H1 (cell line): ENCODE data around the gene RREB1. TPM values are rescaled to one million over a fixed set of nuclear protein-coding genes. Genes with fewer than 3 reads are reported as not detected.

ENCODE experiments used
- BRCA1 ChIP-seq: IDR thresholded peaks from 2 replicates; pipeline ENCODE4 v1.6.1; 2012; ENCODE audit warnings: low read depth, low read length, improper control_type of control experiment
- CHD7 ChIP-seq: fragments of 300-600 bp; sonication (generic); IDR thresholded peaks from 2 replicates; pipeline ENCODE4 v1.7.1; 2012; ENCODE audit warnings: low read length, moderate library complexity, mild to moderate bottlenecking, inconsistent platforms; ENCODE audit not compliant: insufficient replicate concordance
- HDAC6 ChIP-seq: IDR thresholded peaks from one replicate; pipeline ENCODE4 v1.7.1; 2012; ENCODE audit warnings: low read depth, mild to moderate bottlenecking, inconsistent platforms, low read length, moderate library complexity
- JUND ChIP-seq: IDR thresholded peaks from 2 replicates; pipeline ENCODE4 v1.6.1; 2011; ENCODE audit warnings: mild to moderate bottlenecking, improper control_type of control experiment, low read length
- KDM4A ChIP-seq: IDR thresholded peaks from one replicate; pipeline ENCODE4 v1.7.1; 2012; ENCODE audit warnings: low read depth, mild to moderate bottlenecking, moderate library complexity, low read length, inconsistent platforms; ENCODE audit not compliant: severe bottlenecking
- MAFK ChIP-seq: IDR thresholded peaks from 2 replicates; pipeline ENCODE4 v1.6.1; 2012; ENCODE audit warnings: low read depth, mild to moderate bottlenecking, improper control_type of control experiment, low read length
- MAX ChIP-seq: IDR thresholded peaks from 2 replicates; pipeline ENCODE4 v1.6.1; 2012; ENCODE audit warnings: inconsistent platforms
- SP1 ChIP-seq: IDR thresholded peaks from 2 replicates; pipeline ENCODE4 v1.6.1; 2011; ENCODE audit warnings: low read depth, low read length
- TAF1 ChIP-seq: IDR thresholded peaks from 2 replicates; pipeline ENCODE4 v1.6.1; 2011; ENCODE audit warnings: mild to moderate bottlenecking, low read depth, low read length
- YY1 ChIP-seq: IDR thresholded peaks from 2 replicates; pipeline ENCODE4 v1.6.1; 2011; ENCODE audit warnings: low read depth, mild to moderate bottlenecking, low read length
- polyA plus RNA-seq, 7 experiments: library from polyadenylated mRNA; depleted of rRNA in 3 of 7; stranded (reverse) in 5 of 7; unstranded in 2 of 7; fragments of >200 nt in 5 of 7; fragments of 200-250 nt in 2 of 7; gene quantifications; 1 replicate in 5 of 7; 2 replicates in 1 of 7; 4 replicates in 1 of 7; pipeline versions ENCODE4 v1.2.1 to v1.2.3, GENCODE V29; 2011 to 2013; ENCODE audit warnings: missing spikeins in 2 of 7, mixed read lengths in 2 of 7
- total RNA-seq: library from RNA; stranded (reverse); fragmentation: NEBNext Ultra II Directional; extraction: Animal tissue kit (Norgen Biotek cat#: 25700); gene quantifications from 2 replicates; pipeline ENCODE4 v1.2.1, GENCODE V29; 2021

RREB1 gene
- total and polyA plus RNA-seq, 2 of the 8 experiments (the other 6 are each of a cell fraction or from before 2014, with no cell fraction given): 3.9 to 34.7 TPM

- TF ChIP-seq CHD7 (no peak), SP1 (no peak), KDM4A (no peak), YY1 (no peak), MAX (no peak), TAF1 (no peak), MAFK (no peak), JUND (no peak), HDAC6 (no peak), BRCA1 (no peak)
Observed at GRCh38 chr6:7161253-7161623, 53.5 kb downstream of the RREB1 start (continued).
